Measurements from ENCODE around the gene COX19. TPM values are rescaled to one million over a fixed set of nuclear protein-coding genes. Genes with fewer than 3 reads are reported as not detected.

The COX19 gene
- total and polyA plus RNA-seq, 2 of the 13 experiments (the other 11 are each of a cell fraction or from before 2014, with no cell fraction given): 11.5 to 21.7 TPM

- TF ChIP-seq ZNF142 (CRISPR knock-in tag; IDR thresholded peaks at IDR 0.05) (no peak), CC2D1A (CRISPR knock-in tag; IDR thresholded peaks at IDR 0.05) (no peak), GABPB1 (CRISPR knock-in tag; IDR thresholded peaks at IDR 0.05) (peak; percentile 44; the same call in 1 of the 2 replicates), ZNF281 (CRISPR knock-in tag; IDR thresholded peaks at IDR 0.05; ENCODE audit: borderline replicate concordance) (peak; percentile 21; the same call in 1 of the 2 replicates), PAF1 (CRISPR knock-in tag; IDR thresholded peaks at IDR 0.05) (no peak), HNF1A (IDR thresholded peaks at IDR 0.05; ENCODE audit: low read depth) (no peak), HNF1A (CRISPR knock-in tag; IDR thresholded peaks at IDR 0.05; ENCODE audit: borderline replicate concordance) (no peak), MXD4 (CRISPR knock-in tag; IDR thresholded peaks at IDR 0.05) (0 out of 2 replicates have a peak, but pooled peaks have one; percentile 40), MAFK (conservative IDR thresholded peaks at IDR 0.05 in 1 of 2, IDR thresholded peaks at IDR 0.05 in 1 of 2; ENCODE audit: low read length in 2 of 2) (no peak), HNRNPLL (IDR thresholded peaks at IDR 0.05; ENCODE audit: low read depth, low read length, poor library complexity, severe bottlenecking) (peak; percentile 44), NFYC (CRISPR knock-in tag; IDR thresholded peaks at IDR 0.05) (no peak), SRY (CRISPR knock-in tag; IDR thresholded peaks at IDR 0.05) (no peak), CREB3 (CRISPR knock-in tag; IDR thresholded peaks at IDR 0.05) (no peak), ATF3 (CRISPR knock-in tag; IDR thresholded peaks at IDR 0.05) (peak; percentile 22; the same call in 1 of the 2 replicates)
Observed at GRCh38 chr7:953547-954327, 21.6 kb downstream of the COX19 start (continued).
